MM.1S (cell line): ENCODE data around the gene FRMPD2.

Experiments
- DNase-seq: peaks from one replicate; pipeline ENCODE4 v3.0.0-alpha.2; 2015
- H2AFZ ChIP-seq: fragments of 300-600 bp; sonication (generic); 2 replicates; pipeline ENCODE4 v1.6.0; 2016; ENCODE audit warnings: antibody characterized with exemption, low read length
- H3F3A ChIP-seq: fragments of 300-600 bp; sonication (generic); 2 replicates; pipeline ENCODE4 v1.6.1; 2016; ENCODE audit warnings: mild to moderate bottlenecking, antibody characterized with exemption, low read length, moderate library complexity, mixed read lengths; ENCODE audit not compliant: insufficient read depth
- H3K27ac ChIP-seq: fragments of 300-600 bp; sonication (generic); 2 replicates; pipeline ENCODE4 v1.5.1; 2016; ENCODE audit warnings: mild to moderate bottlenecking, low read length
- H3K27me3 ChIP-seq: fragments of 300-600 bp; sonication (generic); replicated peaks from 2 replicates; pipeline ENCODE4 v1.6.0; 2016; ENCODE audit warnings: low read length; ENCODE audit not compliant: insufficient read depth
- H3K36me3 ChIP-seq: fragments of 300-600 bp; sonication (generic); replicated peaks from 2 replicates; pipeline ENCODE4 v1.6.1; 2016; ENCODE audit warnings: mild to moderate bottlenecking, low read length, mixed read lengths; ENCODE audit not compliant: insufficient read depth
- H3K4me1 ChIP-seq: fragments of 300-600 bp; sonication (generic); 2 replicates; pipeline ENCODE4 v1.6.1; 2016; ENCODE audit warnings: low read length, mixed read lengths
- H3K4me2 ChIP-seq: fragments of 300-600 bp; sonication (generic); 2 replicates; pipeline ENCODE4 v1.6.0; 2016; ENCODE audit warnings: low read depth, low read length
- H3K4me3 ChIP-seq: fragments of 300-600 bp; sonication (generic); 2 replicates; pipeline ENCODE4 v1.5.1; 2016; ENCODE audit warnings: low read length, mixed read lengths
- H3K79me2 ChIP-seq: fragments of 300-600 bp; sonication (generic); 2 replicates; pipeline ENCODE4 v1.6.1; 2016; ENCODE audit warnings: mixed run types, low read length, mixed read lengths
- H3K9ac ChIP-seq: fragments of 300-600 bp; sonication (generic); 2 replicates; pipeline ENCODE4 v1.6.1; 2016; ENCODE audit warnings: low read length, mixed read lengths
- H3K9me2 ChIP-seq: fragments of 300-600 bp; sonication (generic); replicated peaks from 2 replicates; pipeline ENCODE4 v1.6.1; 2016; ENCODE audit warnings: mild to moderate bottlenecking, low read length, mixed read lengths; ENCODE audit not compliant: insufficient read depth
- H3K9me3 ChIP-seq: fragments of 300-600 bp; sonication (generic); replicated peaks from 2 replicates; pipeline ENCODE4 v1.6.1; 2016; ENCODE audit warnings: mild to moderate bottlenecking, low read length, mixed read lengths; ENCODE audit not compliant: insufficient read depth
- H4K20me1 ChIP-seq: fragments of 300-600 bp; sonication (generic); 2 replicates; pipeline ENCODE4 v1.6.1; 2016; ENCODE audit warnings: mild to moderate bottlenecking, low read length, moderate library complexity, mixed read lengths; ENCODE audit not compliant: insufficient read depth
- CTCF ChIP-seq: fragments of 300-600 bp; sonication (generic); IDR thresholded peaks from 2 replicates; pipeline ENCODE4 v1.5.1; 2016; ENCODE audit warnings: antibody characterized with exemption, low read length, mixed read lengths
- EZH2 ChIP-seq: fragments of 300-600 bp; sonication (generic); optimal IDR thresholded peaks from 2 replicates; pipeline ENCODE3; 2017; ENCODE audit warnings: low read depth, mild to moderate bottlenecking, antibody characterized with exemption, low read length, mixed read lengths
- EZH2phosphoT487 ChIP-seq: fragments of 300-600 bp; sonication (generic); IDR thresholded peaks from 2 replicates; pipeline ENCODE4 v1.6.1; 2018; ENCODE audit warnings: antibody characterized with exemption, low read length

FRMPD2 gene

GRCh38 chr10:48316236-48316635 is 41.7 kb upstream of the FRMPD2 start:
- H4K20me1 ChIP-seq: no peaks in the 10 kb centered on the region
- TF ChIP-seq EZH2phosphoT487 (no peak), EZH2 (no peak), CTCF (no peak)
- H3K4me1 ChIP-seq: no peaks in the 10 kb centered on the region
- no peaks in the 10 kb centered on the region for H3K9me2 ChIP-seq
- H3F3A ChIP-seq: no peaks in the 10 kb centered on the region
- no peak overlapping the region for H2AFZ ChIP-seq
- no peak overlapping the region for H3K4me2 ChIP-seq
- H3K36me3 ChIP-seq: no peaks in the 10 kb centered on the region
- peaks cover 59% of the 10 kb centered on the region for H3K79me2 ChIP-seq
- H3K9ac ChIP-seq: no peak overlapping the region
- no peaks in the 10 kb centered on the region for H3K27me3 ChIP-seq
- DNase-seq: no peak
- H3K9me3 ChIP-seq: no peaks in the 10 kb centered on the region
- H3K27ac ChIP-seq: no peak overlapping the region
- no peak overlapping the region for H3K4me3 ChIP-seq

DNA sequence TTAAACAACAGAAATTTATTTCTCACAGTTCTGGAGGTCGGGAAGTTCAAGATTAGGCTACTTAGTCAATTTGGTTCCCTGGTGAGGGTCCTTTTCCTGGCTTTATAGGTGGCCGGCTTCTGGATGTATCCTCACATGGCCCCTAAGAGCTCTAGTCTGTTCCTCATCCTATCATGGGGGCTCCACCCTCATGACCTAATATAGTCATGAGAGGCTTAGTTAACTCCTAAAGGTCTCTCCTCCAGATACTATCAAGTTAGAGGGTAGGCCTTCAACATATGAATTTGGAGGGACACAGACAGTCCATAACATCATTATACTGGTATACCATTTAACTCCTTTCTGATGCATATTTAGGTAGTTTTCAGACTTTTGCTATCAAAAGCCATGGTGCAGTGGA is 39.6 kb upstream of the FRMPD2 start:
- Histone ChIP-seq H3K4me1 (0 out of 2 replicates have a peak, but pooled peaks cover 6% of the 10 kb centered on the region), H3K27me3 (no peaks in the 10 kb centered on the region), H3K9ac (no peak overlapping the region), H2AFZ (no peak overlapping the region), H3K79me2 (peaks cover 77% of the 10 kb centered on the region), H3K36me3 (no peaks in the 10 kb centered on the region), H3F3A (no peaks in the 10 kb centered on the region), H3K9me3 (no peaks in the 10 kb centered on the region), H3K4me2 (no peak overlapping the region), H3K9me2 (no peaks in the 10 kb centered on the region), H3K27ac (no peak overlapping the region), H3K4me3 (no peak overlapping the region), H4K20me1 (0 out of 2 replicates have a peak, but pooled peaks cover 9% of the 10 kb centered on the region)
- DNase-seq: no peak
- no peak for TF ChIP-seq EZH2phosphoT487
- no peak for TF ChIP-seq EZH2
- TF ChIP-seq CTCF: no peak

DNA sequence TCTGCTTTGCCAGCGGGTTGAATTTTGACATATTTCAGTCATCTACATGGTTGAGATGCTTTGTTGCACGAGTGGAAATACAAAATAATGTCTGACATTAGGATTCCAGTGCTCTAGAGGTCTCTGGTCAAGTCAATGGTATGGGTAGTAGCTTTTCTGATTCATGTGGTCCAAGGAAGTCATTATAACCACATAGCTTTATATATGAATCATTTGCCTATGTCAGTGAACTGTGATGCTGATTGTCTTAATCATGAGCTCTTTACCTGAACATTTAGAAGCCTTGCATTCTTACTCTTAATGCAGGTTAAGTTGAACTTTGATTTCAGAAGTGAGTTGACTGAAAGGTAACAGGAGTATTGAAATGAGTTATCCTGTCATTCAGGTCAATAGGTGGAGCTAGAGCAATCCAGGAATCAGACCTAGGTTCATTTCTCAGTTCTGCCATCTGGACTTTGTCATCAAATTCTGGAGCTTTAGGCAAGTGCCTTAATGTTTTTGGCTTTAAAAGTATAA is 35.3 kb upstream of the FRMPD2 start:
- DNase-seq: peak; percentile 51
- Histone ChIP-seq H3K9ac (no peak overlapping the region), H3K4me3 (no peak overlapping the region), H3K9me2 (no peaks in the 10 kb centered on the region), H4K20me1 (0 out of 2 replicates have a peak, but pooled peaks cover 9% of the 10 kb centered on the region), H3F3A (no peaks in the 10 kb centered on the region), H3K4me2 (no peak overlapping the region), H3K79me2 (peaks cover 62% of the 10 kb centered on the region), H3K36me3 (no peaks in the 10 kb centered on the region), H3K27me3 (no peaks in the 10 kb centered on the region), H2AFZ (no peak overlapping the region), H3K9me3 (no peaks in the 10 kb centered on the region), H3K27ac (no peak overlapping the region), H3K4me1 (peaks cover 10% of the 10 kb centered on the region; the same call in 1 of the 2 replicates)
- TF ChIP-seq CTCF (peak; percentile 62), EZH2 (no peak)
